GM21786 (cell line): Measurements from ENCODE around the gene AKIP1.
"Not testable (repeated sequence)": the region's sequence is repeated elsewhere in the genome, so short reads cannot be mapped to it uniquely, and the experiment has no call there.

Experiments
- ATAC-seq: cut with Tn5 transposase; IDR thresholded peaks from one replicate; pipeline ENCODE4 v1.9.1; 2021; ENCODE audit not compliant: unreplicated experiment

AKIP1 gene

DNA sequence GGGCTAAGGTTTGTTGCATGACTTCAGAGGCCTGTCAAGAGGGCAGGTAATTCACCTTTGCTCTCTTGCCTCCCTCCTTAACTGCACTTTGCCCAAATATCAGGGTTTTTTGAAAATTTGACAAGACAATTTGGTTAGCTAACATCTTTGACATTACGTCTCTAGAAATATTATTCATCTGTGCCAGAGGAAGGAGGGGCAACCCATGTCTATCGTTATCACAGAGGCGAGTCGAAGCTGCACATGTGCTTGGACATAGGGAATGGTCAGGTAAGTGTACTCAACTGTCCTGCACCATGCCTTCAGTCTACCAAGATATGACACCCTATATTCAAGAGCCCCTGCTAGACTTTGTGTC is 3.7 kb downstream of the AKIP1 start:
- ATAC-seq = no peak

DNA sequence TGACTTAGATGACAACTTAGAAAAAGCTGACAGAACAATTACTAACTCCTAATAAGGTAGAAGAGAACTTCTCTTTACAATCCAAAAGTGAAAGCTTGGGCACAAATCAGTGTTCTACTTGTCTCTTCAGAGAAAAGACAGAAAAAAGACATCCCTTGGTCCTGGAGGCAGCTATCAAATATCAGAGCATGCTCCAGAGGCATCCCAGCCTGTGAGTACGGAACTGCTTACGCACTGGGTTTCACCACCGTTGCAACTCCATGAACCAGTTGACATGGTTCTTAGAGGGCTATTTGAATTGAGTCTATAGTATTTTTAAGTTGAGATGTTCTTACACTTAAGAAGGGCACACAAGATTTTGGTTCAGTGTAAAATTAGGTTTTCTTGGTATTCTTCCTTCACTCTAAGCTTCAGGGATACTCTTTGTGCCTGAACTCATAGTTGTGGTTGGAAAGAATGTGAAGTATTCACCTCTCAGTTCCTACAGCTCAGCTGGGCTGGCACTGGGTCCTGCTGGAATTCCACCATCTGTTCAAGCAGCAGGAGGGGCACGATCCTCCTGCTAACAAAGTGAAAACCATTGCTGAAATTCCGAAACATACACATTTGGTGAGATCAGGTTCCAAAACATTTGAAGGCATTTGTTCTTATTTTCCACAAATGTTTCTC is 6.3 kb downstream of the AKIP1 start:
- no peak for ATAC-seq

DNA sequence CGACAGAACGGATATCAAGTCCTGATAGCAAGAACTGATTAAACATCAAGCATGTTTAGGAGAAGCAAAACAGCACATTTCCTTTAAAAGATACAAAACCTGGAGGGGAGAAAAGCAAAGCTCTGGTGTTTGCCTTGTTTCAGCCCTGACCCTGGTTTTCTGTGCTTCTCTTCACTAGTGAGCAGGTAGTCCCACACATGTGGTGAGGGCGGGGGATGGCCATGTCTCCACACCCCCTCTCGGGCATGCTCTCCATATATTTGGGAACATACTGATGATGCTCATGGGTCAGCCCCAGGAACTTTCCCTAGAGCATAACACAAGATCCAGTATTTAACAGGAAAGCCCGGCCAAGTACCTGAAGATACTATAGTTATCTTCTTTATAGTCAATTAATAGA is 11.7 kb downstream of the AKIP1 start:
- ATAC-seq = no peak

DNA sequence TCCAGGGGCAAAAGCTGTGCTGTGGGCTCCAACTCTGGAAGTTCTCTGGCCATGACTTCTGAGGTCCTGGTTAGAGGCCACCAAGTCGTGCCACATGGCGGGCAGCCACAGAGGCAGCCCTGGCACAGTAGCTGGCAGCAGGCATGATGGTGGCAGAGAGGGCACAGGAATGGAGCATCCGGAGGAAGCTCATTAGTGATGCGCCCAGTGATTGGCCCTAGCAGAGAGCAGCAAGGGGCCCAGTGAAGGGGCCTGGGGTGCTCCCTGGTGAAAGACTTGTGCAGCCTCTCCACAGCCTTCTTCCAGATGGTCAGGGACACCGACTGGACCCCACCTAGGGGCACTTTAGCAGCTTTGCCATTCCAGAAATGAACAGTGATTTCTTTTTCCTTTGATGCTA is 14.7 kb downstream of the AKIP1 start:
- ATAC-seq = no peak

DNA sequence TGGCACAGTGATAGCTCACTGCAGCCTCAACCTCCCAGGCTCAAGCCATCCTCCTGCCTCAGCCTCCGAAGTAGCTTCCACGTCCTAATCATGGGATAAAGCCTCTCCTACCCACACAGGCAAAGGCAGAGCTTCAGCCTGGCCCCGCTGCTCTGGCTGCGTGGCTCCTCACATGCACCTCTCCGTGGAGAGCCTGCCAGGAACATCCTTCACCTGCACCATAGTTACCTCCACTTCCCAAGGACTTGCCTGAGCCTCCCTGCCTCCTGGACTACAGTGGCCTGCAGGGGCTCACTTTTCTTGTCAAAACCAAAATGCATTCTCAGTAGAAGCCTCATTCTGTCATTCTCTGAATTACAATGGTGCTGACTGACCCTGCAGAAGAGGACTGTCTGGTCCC is 15.2 kb downstream of the AKIP1 start:
- no peak for ATAC-seq

DNA sequence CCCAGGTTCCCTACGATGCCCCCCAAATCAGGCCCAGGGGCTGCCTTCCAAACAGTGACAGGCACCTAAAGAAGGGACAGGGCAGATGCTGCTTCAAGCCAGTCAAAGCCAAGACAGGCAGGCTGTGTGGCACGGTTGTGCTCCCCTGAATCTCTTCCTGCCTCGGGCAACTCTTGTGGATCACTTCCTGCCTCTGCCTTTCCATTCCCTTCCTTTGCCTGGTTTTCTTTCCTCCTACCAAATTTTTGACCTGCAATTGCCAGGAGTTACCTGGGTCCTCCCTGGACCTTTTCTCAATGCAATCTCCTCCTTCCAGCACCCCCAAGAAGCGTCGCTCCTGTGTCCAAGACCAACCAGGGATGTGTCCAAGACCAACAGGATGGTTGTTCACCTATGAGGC is 16.2 kb downstream of the AKIP1 start:
- no peak for ATAC-seq

DNA sequence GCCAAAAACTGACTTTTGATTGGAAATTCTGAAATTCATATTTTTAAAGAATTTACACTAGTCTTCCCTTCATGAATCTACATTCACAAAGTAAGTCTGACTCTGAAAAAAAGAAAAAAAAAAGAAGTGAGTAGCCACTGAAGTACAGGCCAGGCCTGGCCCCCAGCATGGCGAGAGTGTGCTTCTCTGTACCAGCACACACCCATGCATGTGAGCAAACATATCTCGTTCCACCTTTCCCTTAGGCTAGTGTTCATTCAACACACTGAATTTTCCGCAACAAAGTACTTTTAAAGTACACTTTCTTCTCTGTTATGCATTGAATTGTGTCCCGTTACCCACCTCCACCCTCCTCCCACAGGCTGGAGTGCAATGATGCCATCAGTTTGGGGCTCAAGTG is 17.2 kb downstream of the AKIP1 start:
- ATAC-seq = no peak

DNA sequence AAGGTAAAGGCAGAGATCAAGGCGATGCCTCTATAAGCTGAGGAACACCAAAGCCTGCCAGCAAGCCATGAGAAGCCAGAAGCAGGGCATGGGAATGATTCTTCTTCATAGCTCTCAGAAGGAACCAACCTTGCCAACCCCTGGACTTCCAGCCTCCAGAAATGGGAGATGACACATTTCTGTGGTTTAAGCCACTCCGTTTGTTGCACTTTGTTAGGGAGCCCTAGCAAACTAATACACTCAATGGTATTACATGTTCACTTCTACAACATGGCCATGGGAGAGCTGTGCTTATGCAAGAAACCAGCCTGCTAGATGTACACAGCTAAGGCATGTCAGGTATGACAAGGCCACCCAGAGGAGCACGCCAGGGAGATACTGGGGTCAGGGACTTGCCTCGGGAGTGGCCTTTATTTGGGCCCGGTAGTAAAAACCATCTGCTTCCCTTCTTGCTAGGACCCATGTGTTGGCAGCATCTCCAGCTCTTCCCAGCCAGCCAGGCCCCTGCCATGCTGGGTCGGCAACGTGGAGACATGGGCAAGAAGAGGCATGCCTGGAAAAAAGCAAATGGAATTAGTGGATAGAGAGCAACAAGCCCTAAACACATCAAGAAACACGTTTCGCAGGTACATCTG is 18.1 kb downstream of the AKIP1 start:
- ATAC-seq = no peak

DNA sequence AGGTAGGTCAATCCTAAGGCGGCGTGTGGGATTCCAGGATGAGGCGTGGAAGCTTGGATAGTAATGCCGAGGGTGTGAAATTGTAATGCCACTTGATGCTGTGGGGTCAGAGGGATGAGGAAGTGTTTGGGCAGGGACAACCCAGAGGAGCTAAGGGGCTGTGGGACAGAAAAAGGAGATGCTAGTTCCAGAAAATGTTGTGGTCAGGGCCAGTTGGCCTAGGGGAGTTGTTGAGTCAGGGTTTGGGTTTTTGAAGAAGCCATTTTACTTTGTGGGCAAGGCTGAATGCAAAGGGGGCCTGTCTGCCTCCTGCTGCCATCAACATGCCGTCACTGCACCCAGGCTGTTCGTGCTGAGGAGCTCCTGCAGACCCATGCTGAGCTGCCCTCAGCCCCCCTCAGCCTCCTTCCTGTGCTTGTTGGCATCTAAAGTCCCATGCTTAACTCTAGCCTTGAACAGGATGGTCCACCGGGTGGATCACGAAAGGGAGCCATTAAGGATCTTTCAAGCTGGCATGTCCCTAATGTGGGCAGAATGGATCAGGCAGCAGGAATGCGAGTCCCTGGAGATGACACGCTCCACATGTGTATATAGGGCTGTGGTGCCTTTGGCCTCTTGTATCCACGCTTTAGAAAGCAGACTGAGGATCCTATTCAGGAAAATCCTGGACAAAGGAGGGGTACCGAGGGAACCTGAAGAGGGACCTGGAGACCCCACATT is 19.6 kb downstream of the AKIP1 start:
- no peak for ATAC-seq

DNA sequence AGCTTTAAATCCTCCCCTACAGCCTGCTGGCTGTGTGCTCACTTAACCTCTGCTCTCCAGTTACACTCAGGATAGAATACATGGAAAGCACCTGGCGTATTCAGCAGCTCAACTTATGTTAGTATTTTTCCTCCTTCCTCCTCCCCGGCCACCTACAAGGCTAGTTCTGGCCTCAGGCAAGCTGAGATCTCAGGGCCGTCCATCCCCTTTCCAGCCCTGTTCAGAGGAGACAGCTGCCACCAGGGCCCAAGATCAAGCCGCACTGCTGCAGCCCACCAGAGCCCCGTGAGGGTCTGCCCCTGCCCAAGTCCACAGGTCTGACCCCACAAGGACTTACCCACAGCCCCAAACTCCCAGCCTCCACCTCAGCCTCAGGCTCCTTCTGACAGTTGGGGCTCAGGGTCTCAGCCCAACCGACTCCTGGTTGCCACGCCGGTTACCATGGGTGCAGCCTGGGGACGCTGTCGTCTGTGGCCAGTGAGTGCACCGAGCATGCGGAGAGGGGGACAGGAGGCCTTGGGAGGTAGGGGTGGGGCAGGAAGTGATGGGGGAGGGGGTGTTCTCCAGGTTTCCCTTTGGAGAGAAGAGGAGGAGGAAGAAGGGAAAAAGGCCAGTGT is 21.7 kb downstream of the AKIP1 start, which contains the start of gene C11orf16:
C11orf16 (minus strand) TSS at position 384 of the 617 bp plus-strand sequence. CDS start 639 bp downstream, outside the sequence.
- ATAC-seq = no peak

DNA sequence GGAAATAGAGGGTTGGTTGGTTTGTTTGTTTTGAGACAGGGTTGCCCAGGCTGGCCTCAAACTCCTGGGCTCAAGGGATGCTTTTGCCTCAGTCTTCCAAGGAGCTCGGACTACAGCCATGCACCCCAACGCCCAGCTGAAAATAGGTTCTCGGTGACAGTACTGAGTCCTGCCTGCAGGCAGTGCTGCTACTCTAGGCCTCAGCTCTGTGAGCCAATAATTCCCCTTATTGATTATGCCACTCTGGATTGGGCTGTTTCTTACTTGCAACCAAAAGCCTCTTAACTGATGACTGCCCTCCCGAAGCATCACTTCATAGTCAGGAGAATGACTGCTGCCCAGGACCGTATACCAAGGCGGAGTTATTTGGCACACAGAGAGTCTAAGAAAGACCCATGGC is 22.9 kb downstream of the AKIP1 start:
- no peak for ATAC-seq

DNA sequence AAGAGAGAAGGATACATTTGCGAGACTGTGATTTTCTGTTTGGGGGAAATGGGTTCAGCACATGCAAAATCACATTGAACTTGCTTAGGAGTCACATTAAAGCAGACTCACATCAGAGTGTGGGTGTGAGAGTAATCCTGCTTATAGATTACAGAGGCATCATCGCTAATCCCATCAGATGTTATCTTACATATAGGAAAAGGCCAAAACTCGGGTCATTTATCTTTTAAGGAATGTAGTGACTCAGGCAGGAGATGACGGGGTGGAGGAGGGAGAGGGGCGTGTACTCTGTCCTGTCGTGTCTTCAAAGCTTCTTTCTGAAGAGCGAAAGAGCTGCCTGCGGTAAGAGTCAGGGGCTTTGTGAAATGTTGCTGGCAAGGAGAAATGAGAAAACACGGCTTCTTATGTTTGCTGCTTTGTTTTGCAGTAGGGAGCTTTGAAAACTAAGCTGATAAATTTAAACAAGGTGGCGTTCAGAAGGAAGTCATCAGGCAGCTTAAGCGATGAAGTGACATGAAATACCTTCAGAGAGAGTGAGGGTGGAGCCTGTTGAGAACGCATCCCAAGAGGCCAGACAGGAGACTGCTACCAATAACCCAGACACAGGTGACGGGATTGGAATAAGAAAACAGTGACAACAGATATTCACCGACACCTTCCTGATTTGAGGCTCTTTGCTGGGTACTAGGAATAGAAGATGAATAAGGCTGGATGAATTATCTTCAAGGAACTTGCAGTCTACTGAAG is 23.9 kb downstream of the AKIP1 start:
- ATAC-seq = no peak

DNA sequence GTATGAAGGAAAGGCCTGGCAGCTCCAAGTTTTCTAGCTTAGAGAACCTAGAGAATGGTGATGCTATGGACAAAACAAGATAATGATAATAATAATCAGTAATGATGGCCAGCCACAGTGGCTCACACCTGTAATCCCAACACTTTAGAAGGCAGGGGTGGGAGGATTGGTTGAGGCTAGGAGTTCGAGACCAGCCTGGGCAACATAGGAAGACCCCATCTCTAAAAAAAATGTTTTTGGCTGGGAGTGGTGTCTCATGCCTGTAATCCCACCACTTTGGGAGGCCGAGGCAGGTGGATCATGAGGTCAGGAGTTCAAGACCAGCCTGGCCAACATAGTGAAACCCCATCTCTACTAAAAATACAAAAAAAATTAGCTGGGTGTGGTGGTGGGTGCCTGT is 24.8 kb downstream of the AKIP1 start:
- ATAC-seq = not testable (repeated sequence)

DNA sequence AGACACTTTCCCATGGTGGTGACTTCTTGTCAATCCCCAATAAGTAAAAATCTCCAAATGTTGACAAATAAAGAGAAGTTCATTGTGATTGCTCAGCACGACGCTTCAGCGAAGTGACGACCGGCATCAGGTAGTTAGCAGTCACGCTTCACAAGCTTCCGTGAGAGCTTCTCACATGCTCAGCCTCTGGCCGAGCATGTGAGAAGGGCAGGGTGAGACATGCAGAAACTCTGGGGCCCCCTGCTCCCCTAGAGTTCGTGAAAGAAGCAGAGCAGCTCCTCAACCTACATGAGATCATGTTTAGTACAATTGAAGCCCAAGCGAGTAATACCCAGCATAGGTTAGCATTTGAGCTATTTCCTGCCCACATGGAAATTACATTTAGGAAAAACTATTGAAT is 26.2 kb downstream of the AKIP1 start:
- no peak for ATAC-seq

DNA sequence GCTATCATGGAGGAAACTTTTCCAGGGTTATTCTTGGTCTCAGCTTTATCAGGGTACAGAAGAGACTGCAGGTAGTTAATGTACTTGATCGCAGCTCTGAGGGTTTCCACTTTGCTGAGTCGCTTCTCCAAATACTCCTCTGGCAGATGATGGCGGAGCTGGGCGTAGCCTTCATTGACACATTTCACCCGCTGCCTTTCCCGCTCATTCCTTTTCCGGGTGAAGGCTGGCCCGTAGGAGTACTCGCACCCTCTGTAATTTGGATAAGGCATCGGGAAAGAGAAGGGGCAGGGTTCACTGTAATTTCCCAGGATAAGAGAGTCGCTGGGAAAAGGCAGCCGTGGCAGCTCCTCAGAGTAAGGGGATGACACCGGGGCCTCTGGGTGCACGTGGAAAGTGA is 26.7 kb downstream of the AKIP1 start:
- no peak for ATAC-seq

DNA sequence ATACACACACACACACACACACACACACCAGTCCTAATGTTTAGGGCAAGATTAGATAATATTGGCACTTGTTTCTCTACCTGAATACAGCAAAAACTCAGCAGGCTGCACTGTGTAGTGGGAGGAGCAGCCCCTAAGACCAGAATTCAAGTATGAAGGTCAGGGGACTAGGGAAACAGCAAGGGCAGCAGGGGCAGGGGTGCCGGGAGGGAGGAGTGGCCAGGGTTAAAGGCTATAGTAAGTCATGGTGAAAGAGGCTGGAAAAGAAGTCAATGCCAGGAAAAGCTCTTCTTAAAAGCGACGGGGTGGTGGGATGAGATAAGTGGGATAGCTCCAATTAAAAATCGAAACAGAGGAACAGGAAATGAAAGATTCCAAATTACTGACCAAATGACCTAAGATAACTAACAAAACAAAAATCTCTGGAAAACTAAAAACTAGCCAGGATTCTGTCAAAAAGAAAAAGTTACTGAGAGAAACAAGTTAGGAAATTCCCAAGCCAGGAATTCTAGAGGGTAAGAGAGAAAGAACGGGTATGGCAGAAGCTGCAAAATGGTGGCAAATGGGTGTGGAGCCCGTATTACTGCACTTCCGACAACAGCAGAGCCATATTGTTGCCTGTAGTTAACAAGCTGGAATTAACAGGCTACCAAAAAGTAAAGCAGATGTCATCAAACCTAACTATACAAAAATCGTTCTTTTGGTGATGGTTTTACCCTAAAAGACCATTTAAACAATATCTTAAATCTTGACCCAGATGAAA is 30.5 kb downstream of the AKIP1 start:
- ATAC-seq = no peak

DNA sequence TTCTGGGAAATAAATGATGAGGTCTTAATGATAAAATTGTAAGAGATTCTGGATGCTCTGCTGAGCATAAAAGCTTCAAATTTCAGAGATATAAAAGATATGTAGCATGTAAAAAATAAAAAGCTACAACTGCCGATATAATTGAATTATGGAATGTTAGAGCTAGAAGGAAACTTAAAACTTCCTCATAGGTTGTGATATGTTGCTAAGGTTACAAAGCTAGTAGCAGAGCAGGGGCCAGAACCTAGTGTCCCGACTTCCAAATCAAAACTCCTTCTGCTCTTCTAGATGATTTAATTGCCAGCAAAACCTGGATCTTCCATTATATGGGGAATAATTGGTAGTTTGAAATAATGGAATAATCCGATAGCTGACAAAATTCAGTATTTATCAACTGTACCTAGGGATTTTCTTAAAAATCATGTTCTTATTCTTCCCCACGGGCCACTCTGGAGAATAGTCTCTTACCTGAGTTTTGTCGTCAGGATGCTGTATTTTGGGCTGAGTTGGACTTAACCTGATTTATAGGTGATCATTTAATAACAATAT is 31.6 kb downstream of the AKIP1 start, which contains the start of gene ASCL3:
ASCL3 (minus strand) TSS at position 499 of the 549 bp plus-strand sequence. CDS start 4,855 bp downstream, outside the sequence.
- ATAC-seq = no peak

DNA sequence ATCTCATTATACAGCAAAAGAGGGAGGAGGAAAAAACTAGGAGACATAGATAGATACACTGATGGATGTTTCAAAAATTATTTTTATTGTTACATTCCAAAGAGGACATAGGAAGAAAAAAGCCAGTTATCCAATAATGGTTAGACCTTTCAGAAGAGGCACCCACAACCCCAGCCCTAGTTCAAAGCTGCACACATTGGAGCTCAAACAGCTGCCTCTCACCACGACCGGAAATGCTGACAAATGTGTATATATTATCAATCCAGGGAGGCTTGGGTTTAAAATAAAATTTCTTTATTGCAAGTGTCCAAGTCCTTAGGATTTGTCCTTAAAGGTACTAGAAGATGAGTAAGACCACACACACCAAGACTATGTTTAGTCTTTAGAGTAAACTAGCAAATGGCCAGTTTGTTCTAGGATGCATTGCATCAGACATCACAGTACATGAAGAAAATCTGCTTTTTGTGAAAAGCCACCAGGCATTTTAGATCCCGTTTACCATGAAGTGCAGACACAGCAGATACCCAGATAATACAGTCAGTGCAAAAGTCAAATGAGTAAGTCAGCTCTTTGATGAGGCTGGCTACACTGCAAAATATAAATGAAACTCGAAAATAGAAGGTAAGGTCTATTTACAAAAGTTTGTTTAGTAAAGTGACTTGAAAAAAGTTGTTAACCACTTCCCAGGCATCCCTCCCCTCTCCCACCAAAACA is 36.4 kb downstream of the AKIP1 start:
- ATAC-seq = no peak

DNA sequence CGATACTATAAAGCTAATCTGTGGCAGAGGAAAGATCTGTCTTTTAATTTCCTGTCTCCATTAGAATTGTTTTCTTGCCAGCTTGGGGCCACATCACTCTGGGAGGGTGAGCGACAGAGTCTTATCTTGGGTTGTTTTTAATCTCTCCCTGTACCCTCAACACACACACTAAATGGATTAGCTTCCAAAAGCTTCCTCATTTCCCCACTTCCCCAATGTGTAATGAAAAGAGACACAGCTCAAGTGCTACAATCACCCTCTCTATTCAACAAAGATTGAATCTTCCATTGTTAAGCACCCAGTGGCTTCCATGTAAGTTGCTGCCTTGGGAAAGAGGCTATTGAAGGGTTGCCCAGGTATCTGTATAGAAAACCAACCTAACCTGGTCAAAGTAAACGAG is 37.9 kb downstream of the AKIP1 start:
- no peak for ATAC-seq
